HG03439 (cell line): ENCODE measurements around the gene SRPK1.

Source experiments
- ATAC-seq: cut with Tn5 transposase; IDR thresholded peaks from one replicate; pipeline ENCODE4 v1.9.1; 2021; ENCODE audit warnings: mild to moderate bottlenecking, moderate library complexity; ENCODE audit not compliant: unreplicated experiment

Gene SRPK1

GRCh38 chr6:35829306-35829705 lies 91.6 kb downstream of the SRPK1 start:
- no peak for ATAC-seq

GRCh38 chr6:35824552-35825192 lies 96.2 kb downstream of the SRPK1 start:
- no peak for ATAC-seq

GRCh38 chr6:35823601-35824000 lies 97.3 kb downstream of the SRPK1 start:
- no peak for ATAC-seq

- no peak for ATAC-seq
Measured at GRCh38 chr6:35817515-35817914, 103.4 kb downstream of the SRPK1 start.

- no peak for ATAC-seq
Measured at GRCh38 chr6:35811699-35811995, 109.3 kb downstream of the SRPK1 start.

- ATAC-seq: no peak
Measured at GRCh38 chr6:35810971-35811698, 109.8 kb downstream of the SRPK1 start.

- ATAC-seq: no peak
Measured at GRCh38 chr6:35809809-35810208, 111.1 kb downstream of the SRPK1 start.

GRCh38 chr6:35808688-35809087 lies 112.2 kb downstream of the SRPK1 start:
- no peak for ATAC-seq

GRCh38 chr6:35804996-35805736 lies 115.7 kb downstream of the SRPK1 start, which contains the start of gene LHFPL5:
TSS of gene LHFPL5 (plus strand) at chr6:35805352. CDS start at chr6:35805671, 319 bp downstream.
- no peak for ATAC-seq

- ATAC-seq: no peak
Measured at GRCh38 chr6:35801148-35801547, 119.8 kb downstream of the SRPK1 start.

GRCh38 chr6:35798706-35799105 lies 122.2 kb downstream of the SRPK1 start:
- no peak for ATAC-seq

GRCh38 chr6:35797837-35798526 lies 122.9 kb downstream of the SRPK1 start:
- no peak for ATAC-seq

- no peak for ATAC-seq
Measured at GRCh38 chr6:35796236-35796635, 124.7 kb downstream of the SRPK1 start.

- ATAC-seq: no peak
Measured at GRCh38 chr6:35795453-35796071, 125.3 kb downstream of the SRPK1 start.

- no peak for ATAC-seq
Measured at GRCh38 chr6:35794536-35795452, 126.1 kb downstream of the SRPK1 start.

GRCh38 chr6:35790683-35791082 lies 130.2 kb downstream of the SRPK1 start:
- ATAC-seq: no peak

GRCh38 chr6:35788423-35788982 lies 132.4 kb downstream of the SRPK1 start:
- ATAC-seq: no peak

- ATAC-seq: no peak
Measured at GRCh38 chr6:35787266-35788218, 133.4 kb downstream of the SRPK1 start.
